ENCODE data around the gene TRPM6. TPM values are rescaled to one million over a fixed set of nuclear protein-coding genes. Genes with fewer than 3 reads are reported as not detected.

TRPM6 gene
- total and polyA plus RNA-seq, 8 donors = 0.43 to 3.8 (median 0.74) TPM

DNA sequence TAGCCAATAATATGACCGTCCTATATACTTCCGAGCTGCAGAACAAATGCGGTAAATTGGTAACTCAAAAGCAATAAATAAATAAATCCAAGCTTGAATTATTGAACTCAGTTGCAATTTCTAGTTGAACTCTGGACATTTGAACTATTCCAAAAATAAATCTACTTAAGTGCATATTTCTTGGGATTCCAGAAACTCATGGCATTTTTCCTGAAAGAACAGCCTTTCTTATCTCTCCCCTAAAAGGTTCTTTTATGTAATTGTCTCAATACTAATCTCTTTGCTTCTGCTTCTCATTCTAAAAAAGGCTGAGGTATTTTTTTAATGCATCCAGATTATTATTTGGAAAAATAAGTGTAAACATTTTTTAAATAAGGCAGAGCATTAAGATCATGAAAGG is 131.7 kb downstream of the TRPM6 start:
- intact Hi-C loops (cut with DNase I) = no loop called here
- no peak for ATAC-seq
- TF ChIP-seq, protein P1, sequence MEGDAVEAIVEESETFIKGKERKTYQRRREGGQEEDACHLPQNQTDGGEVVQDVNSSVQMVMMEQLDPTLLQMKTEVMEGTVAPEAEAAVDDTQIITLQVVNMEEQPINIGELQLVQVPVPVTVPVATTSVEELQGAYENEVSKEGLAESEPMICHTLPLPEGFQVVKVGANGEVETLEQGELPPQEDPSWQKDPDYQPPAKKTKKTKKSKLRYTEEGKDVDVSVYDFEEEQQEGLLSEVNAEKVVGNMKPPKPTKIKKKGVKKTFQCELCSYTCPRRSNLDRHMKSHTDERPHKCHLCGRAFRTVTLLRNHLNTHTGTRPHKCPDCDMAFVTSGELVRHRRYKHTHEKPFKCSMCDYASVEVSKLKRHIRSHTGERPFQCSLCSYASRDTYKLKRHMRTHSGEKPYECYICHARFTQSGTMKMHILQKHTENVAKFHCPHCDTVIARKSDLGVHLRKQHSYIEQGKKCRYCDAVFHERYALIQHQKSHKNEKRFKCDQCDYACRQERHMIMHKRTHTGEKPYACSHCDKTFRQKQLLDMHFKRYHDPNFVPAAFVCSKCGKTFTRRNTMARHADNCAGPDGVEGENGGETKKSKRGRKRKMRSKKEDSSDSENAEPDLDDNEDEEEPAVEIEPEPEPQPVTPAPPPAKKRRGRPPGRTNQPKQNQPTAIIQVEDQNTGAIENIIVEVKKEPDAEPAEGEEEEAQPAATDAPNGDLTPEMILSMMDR (IDR thresholded peaks at IDR 0.05) = no peak
- Histone ChIP-seq H3K4me1 (no peaks in the 10 kb centered on the region), H3K4me3 (no peak overlapping the region), H3K9me3 (no peaks in the 10 kb centered on the region), H3K36me3 (peaks cover 0 to 8% of the 10 kb centered on the region in 2 donors), H3K27ac (no peak overlapping the region), H3K27me3 (no peaks in the 10 kb centered on the region)
- no peak for DNase-seq

DNA sequence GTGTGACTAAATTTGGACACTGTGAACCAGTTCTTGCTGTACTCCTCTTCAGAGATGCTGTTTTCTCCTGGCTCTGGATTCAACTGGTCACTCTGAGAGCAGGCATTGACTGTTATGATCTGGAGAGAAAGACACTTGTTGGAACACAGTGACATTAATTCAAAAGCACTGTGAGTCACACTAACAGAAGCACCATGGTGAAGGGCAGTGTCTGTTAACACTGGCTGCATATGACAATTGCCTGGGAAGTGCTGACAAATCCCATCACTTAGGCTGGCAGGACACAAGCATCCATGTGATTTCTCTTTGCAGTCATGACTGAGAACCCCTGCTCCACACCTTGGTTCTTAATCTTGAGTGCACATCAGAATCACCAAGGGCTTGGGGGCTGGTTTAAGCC is 132.4 kb downstream of the TRPM6 start:
- H3K27ac ChIP-seq = no peak overlapping the region
- H3K36me3 ChIP-seq = peaks cover 0 to 8% of the 10 kb centered on the region in 2 donors
- H3K4me1 ChIP-seq = no peaks in the 10 kb centered on the region
- TF ChIP-seq, protein P1 (IDR thresholded peaks at IDR 0.05) = no peak
- H3K9me3 ChIP-seq = no peaks in the 10 kb centered on the region
- DNase-seq (no peak), ATAC-seq (no peak)
- intact Hi-C loops (cut with DNase I) = no loop called here
- H3K27me3 ChIP-seq = no peaks in the 10 kb centered on the region
- no peak overlapping the region for H3K4me3 ChIP-seq

DNA sequence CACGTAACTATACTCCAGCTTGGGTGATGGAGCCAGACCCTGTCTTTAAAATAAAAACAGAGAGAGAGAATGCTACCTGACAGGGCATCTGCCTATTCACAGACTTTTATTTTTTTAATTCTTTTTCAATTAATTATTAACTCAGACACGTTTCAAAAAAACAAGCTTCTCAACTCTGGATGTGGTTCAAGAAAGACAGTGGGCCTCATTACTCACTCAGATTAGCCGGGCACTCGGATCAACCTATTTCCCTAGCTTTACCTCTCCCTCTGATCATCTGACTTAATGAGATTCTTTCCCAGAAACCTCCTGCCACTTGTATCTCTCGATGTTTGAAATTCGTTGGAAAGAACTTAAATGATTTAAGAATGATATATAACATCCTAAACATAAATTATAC is 134.1 kb downstream of the TRPM6 start:
- Histone ChIP-seq H3K9me3 (no peaks in the 10 kb centered on the region), H3K27ac (no peak overlapping the region), H3K36me3 (peaks cover 0 to 8% of the 10 kb centered on the region in 2 donors), H3K4me1 (no peaks in the 10 kb centered on the region), H3K4me3 (no peak overlapping the region), H3K27me3 (no peaks in the 10 kb centered on the region)
- intact Hi-C loops (cut with DNase I) = no loop called here
- DNase-seq (no peak), ATAC-seq (no peak)
- TF ChIP-seq, protein P1 (IDR thresholded peaks at IDR 0.05) = no peak

DNA sequence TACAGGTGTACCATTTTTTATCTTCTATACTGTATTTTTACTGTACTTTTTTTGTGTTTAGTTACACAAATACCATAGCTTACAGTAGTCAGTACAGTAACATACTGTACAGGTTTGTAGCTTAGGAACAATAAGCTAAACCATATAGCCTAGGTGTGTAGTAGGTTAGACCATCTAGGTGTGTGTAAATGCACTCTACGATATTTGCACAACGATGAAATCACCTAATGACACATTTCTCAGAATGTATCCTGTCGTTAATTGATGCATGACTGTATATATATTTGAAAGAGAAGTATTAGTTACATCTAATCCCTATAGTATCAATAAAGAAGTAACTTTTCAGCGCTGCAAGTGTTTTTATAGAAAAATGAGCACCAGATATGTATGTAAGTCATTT is 138.8 kb downstream of the TRPM6 start:
- no peaks in the 10 kb centered on the region for H3K36me3 ChIP-seq
- H3K4me3 ChIP-seq = no peak overlapping the region
- H3K27ac ChIP-seq = no peak overlapping the region
- ATAC-seq (no peak), DNase-seq (no peak)
- H3K27me3 ChIP-seq = no peaks in the 10 kb centered on the region
- no peaks in the 10 kb centered on the region for H3K4me1 ChIP-seq
- intact Hi-C loops (cut with DNase I) = no loop called here
- H3K9me3 ChIP-seq = no peaks in the 10 kb centered on the region
- TF ChIP-seq, protein P1 (IDR thresholded peaks at IDR 0.05) = no peak

DNA sequence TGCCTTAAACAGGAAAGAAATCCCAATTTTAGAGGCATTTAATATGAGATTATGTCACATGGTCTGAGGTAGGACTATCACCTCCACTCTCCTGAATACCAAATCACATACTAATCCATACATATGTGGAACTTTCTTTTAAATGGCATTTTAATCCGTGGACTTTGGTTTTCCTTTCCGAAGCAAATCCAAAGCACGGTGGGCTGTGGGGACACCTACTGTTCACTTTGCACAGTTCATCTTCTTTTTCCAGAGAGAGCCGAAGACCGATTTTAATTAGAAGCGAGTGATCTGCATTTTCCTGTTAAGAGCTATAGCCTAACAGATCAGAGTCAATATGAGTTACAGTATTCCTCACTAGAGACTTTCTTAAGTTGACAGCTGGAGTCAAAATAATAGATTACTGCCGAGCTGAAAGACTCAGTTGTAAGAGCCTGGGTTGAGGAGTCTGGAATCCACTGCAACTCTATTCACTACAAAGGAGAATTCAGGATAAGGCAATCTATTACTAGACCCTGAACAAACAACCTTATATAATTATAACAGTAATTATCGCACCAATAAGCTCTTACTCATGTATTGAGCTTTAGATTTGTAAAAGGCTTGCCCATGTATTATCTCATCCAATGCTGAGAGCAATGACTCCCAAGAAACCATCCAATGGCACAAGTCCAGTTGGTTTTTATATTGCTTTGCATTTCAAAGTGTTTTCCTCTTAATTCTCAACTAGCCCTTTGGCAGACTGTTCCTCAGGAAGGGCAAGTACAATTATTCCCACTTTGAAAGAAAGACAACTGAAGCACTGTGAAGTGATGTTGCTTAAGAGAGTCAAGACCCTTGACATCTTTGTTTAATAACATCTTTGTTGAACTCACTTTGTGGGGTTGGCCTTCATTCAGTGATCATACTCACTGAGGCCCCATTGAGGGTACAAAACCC is 144.7 kb downstream of the TRPM6 start:
- H3K9me3 ChIP-seq = no peaks in the 10 kb centered on the region
- peak; percentile 76 for ATAC-seq

More for the DNA sequence above, 144.7 kb downstream of the TRPM6 start:
- TF ChIP-seq, protein P1 (IDR thresholded peaks at IDR 0.05) = peak; percentile 34 to 48
- intact Hi-C loops (cut with DNase I) = no loop called here
- Histone ChIP-seq H3K27ac (no peak overlapping the region), H3K27me3 (no peaks in the 10 kb centered on the region), H3K4me1 (no peaks in the 10 kb centered on the region), H3K4me3 (no peak overlapping the region), H3K36me3 (peaks cover 0 to 12% of the 10 kb centered on the region in 2 donors)
- DNase-seq = peak in 2 of 4 donors; percentile 22 to 24

Measured in left lung (tissue), 10 donors.